ENCODE results near the gene CNTNAP2. TPM values are rescaled to one million over a fixed set of nuclear protein-coding genes. Genes with fewer than 3 reads are reported as not detected.

CNTNAP2 gene
- total and polyA plus RNA-seq, 2 of the 13 experiments (the other 11 are each of a cell fraction or from before 2014, with no cell fraction given) = 0.40 to 0.42 TPM

- no peak for TF ChIP-seq ZNF646 (CRISPR knock-in tag; IDR thresholded peaks at IDR 0.05)
- TF ChIP-seq MBNL3 (CRISPR knock-in tag; conservative IDR thresholded peaks at IDR 0.05) = no peak
These were observed 656.0 kb downstream of the CNTNAP2 start (continued) for GRCh38 chr7:146772601-146773000.

- Histone ChIP-seq H3K36me3 (replicated peaks in 1 of 2; ENCODE audit: control insufficient read depth in 1 of 2, insufficient read depth in 2 of 2, low read length in 2 of 2) (no peaks in the 10 kb centered on the region), H3K4me3 (replicated peaks in 1 of 3; ENCODE audit: insufficient read depth in 1 of 3, low read depth in 2 of 3, low read length in 3 of 3) (no peak overlapping the region), H3K9ac (ENCODE audit: insufficient read depth, low read depth, low read length) (no peak overlapping the region), H3K27ac (ENCODE audit: extremely low read length, insufficient read depth, low read length) (no peak overlapping the region), H3K27me3 (ENCODE audit: control insufficient read depth in 1 of 2, insufficient read depth in 2 of 2, low read length in 2 of 2) (no peaks in the 10 kb centered on the region), H3K4me1 (ENCODE audit: insufficient read depth, low read length) (no peaks in the 10 kb centered on the region), H2AFZ (ENCODE audit: low read length) (no peak overlapping the region), H4K20me1 (ENCODE audit: insufficient read depth, low read length) (no peaks in the 10 kb centered on the region), H3K4me2 (ENCODE audit: low read depth, low read length) (no peak overlapping the region), H3K9me3 (ENCODE audit: low read length) (peaks cover 79% of the 10 kb centered on the region), H3K79me2 (ENCODE audit: insufficient read depth, low read length) (no peaks in the 10 kb centered on the region)
- in situ Hi-C loops (cut with HindIII; ENCODE audit: extremely low pct_ligation_motif_present, low pct_unique_long_range_greater_than_20kb) (no loop called here), intact Hi-C loops (cut with micrococcal nuclease; ENCODE audit: unreplicated experiment) (no loop called here)
- ChIA-PET POLR2A (no interaction called here), CTCF (ENCODE audit: low intra/inter-chr PET ratio, low total read pairs) (no interaction called here)
- WGBS (ENCODE audit: low lambda C conversion rate) = 3% methylated on average over 5 of the region's 5 CpGs
- no peak for DNase-seq (ENCODE audit: low spot score)
- ATAC-seq = no peak
- BruUV-seq (replicated peaks) = no TSS peak
- FAIRE-seq = no peak
- TF ChIP-seq CREB1 (IDR thresholded peaks at IDR 0.05) = no peak
- TF ChIP-seq CREB1 (CRISPR knock-in tag; IDR thresholded peaks at IDR 0.05) = no peak
These were observed 656.9 kb downstream of the CNTNAP2 start for GRCh38 chr7:146773506-146773905.
